Prostate gland (tissue), 2 donors: ENCODE results near the gene VPS26C.

Experiments
- CTCF ChIP-seq, 4 experiments: fragments of 200-600 bp in 2 of 4; fragments of 450-650 bp in 2 of 4; sonication (generic) in 2 of 4; IDR thresholded peaks; 1 replicate in 3 of 4; 2 replicates in 1 of 4; pipeline ENCODE4 v1.5.1; 2016 to 2019; ENCODE audit warnings: antibody characterized with exemption in 4 of 4, mild to moderate bottlenecking in 2 of 4, moderate library complexity in 2 of 4
- POLR2A ChIP-seq: fragments of 450-650 bp; IDR thresholded peaks from one replicate; pipeline ENCODE4 v1.6.1; 2016; ENCODE audit warnings: antibody characterized with exemption, mild to moderate bottlenecking

GRCh38 chr21:37273440-37273839, 6.3 kb upstream of the VPS26C start:
- TF ChIP-seq CTCF (IDR thresholded peaks at IDR 0.05) (no peak), POLR2A (no peak)
